ENCODE data around the gene CFB. TPM values are rescaled to one million over a fixed set of nuclear protein-coding genes. Genes with fewer than 3 reads are reported as not detected.
"Not testable (repeated sequence)": the region's sequence is repeated elsewhere in the genome, so short reads cannot be mapped to it uniquely, and the experiment has no call there.

Gene CFB
- total RNA-seq, 1 donor from 2014 or later, result 3.9 TPM

GRCh38 chr6:31907158-31907813 lies 38.6 kb upstream of the CFB start:
- H3K27ac Mint-ChIP-seq, result no peak overlapping the region
- DNase-seq (ENCODE audit: low spot score, unreplicated experiment), result no peak
- H3K9me3 Mint-ChIP-seq (ENCODE audit: low read depth), result no peaks in the 10 kb centered on the region
- H3K4me3 Mint-ChIP-seq (ENCODE audit: low read depth), result no peak overlapping the region
- H3K27me3 Mint-ChIP-seq, result peaks cover 7% of the 10 kb centered on the region
- H3K4me1 Mint-ChIP-seq (ENCODE audit: low read depth), result peaks cover 9% of the 10 kb centered on the region
- TF ChIP-seq CTCF (IDR thresholded peaks at IDR 0.05; ENCODE audit: unreplicated experiment), result no peak
- no peaks in the 10 kb centered on the region for H3K36me3 Mint-ChIP-seq (ENCODE audit: insufficient read depth)

GRCh38 chr6:31908255-31908654 lies 37.6 kb upstream of the CFB start:
- H3K27ac Mint-ChIP-seq; H3K4me3 Mint-ChIP-seq (ENCODE audit: low read depth); H3K4me1 Mint-ChIP-seq (ENCODE audit: low read depth); H3K36me3 Mint-ChIP-seq (ENCODE audit: insufficient read depth); DNase-seq (ENCODE audit: low spot score, unreplicated experiment); H3K27me3 Mint-ChIP-seq; H3K9me3 Mint-ChIP-seq (ENCODE audit: low read depth): not testable (repeated sequence)

GRCh38 chr6:31908791-31909190 lies 37.1 kb upstream of the CFB start:
- no peak for DNase-seq (ENCODE audit: low spot score, unreplicated experiment)
- Mint-ChIP-seq H3K9me3 (ENCODE audit: low read depth) (no peaks in the 10 kb centered on the region), H3K4me1 (ENCODE audit: low read depth) (peaks cover 2% of the 10 kb centered on the region), H3K27ac (no peak overlapping the region), H3K27me3 (peaks cover 7% of the 10 kb centered on the region), H3K36me3 (ENCODE audit: insufficient read depth) (no peaks in the 10 kb centered on the region), H3K4me3 (ENCODE audit: low read depth) (no peak overlapping the region)
- no peak for TF ChIP-seq CTCF (IDR thresholded peaks at IDR 0.05; ENCODE audit: unreplicated experiment)

- DNase-seq (ENCODE audit: low spot score, unreplicated experiment); H3K4me3 Mint-ChIP-seq (ENCODE audit: low read depth); H3K4me1 Mint-ChIP-seq (ENCODE audit: low read depth); H3K27ac Mint-ChIP-seq; H3K27me3 Mint-ChIP-seq; H3K36me3 Mint-ChIP-seq (ENCODE audit: insufficient read depth); H3K9me3 Mint-ChIP-seq (ENCODE audit: low read depth): not testable (repeated sequence)
Measured at GRCh38 chr6:31909298-31909697, 36.6 kb upstream of the CFB start.

- no peak for DNase-seq (ENCODE audit: low spot score, unreplicated experiment)
- Mint-ChIP-seq H3K27me3 (peaks cover 2% of the 10 kb centered on the region), H3K4me1 (ENCODE audit: low read depth) (no peaks in the 10 kb centered on the region), H3K4me3 (ENCODE audit: low read depth) (no peak overlapping the region), H3K9me3 (ENCODE audit: low read depth) (no peaks in the 10 kb centered on the region), H3K36me3 (ENCODE audit: insufficient read depth) (no peaks in the 10 kb centered on the region), H3K27ac (no peak overlapping the region)
- TF ChIP-seq CTCF (IDR thresholded peaks at IDR 0.05; ENCODE audit: unreplicated experiment), result no peak
Measured at GRCh38 chr6:31911826-31912585, 33.9 kb upstream of the CFB start.

GRCh38 chr6:31915351-31915750 lies 30.5 kb upstream of the CFB start:
- H3K27me3 Mint-ChIP-seq, result peaks cover 2% of the 10 kb centered on the region
- H3K36me3 Mint-ChIP-seq (ENCODE audit: insufficient read depth), result no peaks in the 10 kb centered on the region
- TF ChIP-seq CTCF (IDR thresholded peaks at IDR 0.05; ENCODE audit: unreplicated experiment), result no peak
- no peak for DNase-seq (ENCODE audit: low spot score, unreplicated experiment)
- no peaks in the 10 kb centered on the region for H3K9me3 Mint-ChIP-seq (ENCODE audit: low read depth)
- H3K27ac Mint-ChIP-seq, result no peak overlapping the region
- H3K4me3 Mint-ChIP-seq (ENCODE audit: low read depth), result no peak overlapping the region
- H3K4me1 Mint-ChIP-seq (ENCODE audit: low read depth), result no peaks in the 10 kb centered on the region
